Kidney capillary endothelial cell (primary cell): ENCODE results near the gene HRH4.

Experiments used
- DNase-seq: peaks from one replicate; pipeline ENCODE4 v3.0.0-alpha.2; 2018; ENCODE audit warnings: low spot score

Gene HRH4

DNA sequence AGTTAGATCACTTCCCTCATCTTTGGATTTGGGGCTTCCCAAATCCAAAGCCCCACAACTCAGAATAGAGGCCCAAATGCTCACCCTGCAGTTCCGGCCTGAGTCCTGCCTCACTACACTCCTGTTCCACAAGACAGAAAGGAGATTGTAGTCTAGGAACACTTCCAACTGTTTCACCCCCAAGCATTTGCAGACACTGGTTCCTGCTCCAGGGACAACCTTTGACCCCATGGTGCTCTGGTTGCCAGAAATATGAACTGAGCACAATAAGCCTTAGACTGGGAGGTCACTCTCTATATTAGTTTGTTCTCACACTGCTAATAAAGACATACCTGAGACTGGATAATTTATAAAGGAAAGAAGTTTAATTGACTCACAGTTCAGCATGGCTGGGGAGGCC is 49.0 kb downstream of the HRH4 start:
- DNase-seq: no peak

DNA sequence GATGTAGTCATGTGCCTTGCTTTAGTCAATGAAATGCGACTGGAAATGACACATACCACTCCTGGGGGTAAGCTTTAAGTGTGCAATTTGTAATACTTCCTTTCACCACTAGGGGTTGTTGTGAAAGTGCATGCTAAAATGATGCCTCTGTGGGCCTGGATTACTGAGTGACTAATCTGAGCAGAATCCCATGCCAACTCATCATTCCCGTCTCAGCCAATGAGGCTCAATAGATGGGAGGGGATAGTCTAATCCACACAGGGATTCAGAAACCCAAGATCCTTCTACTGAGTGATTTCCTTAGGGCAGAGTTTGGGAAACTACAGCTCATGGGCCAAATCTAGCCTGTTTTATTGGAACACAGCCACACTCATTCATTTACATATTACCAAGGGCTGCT is 54.0 kb downstream of the HRH4 start:
- peak; percentile 46 for DNase-seq

- no peak for DNase-seq
Measured at GRCh38 chr18:24515721-24516120, 55.3 kb downstream of the HRH4 start.

DNA sequence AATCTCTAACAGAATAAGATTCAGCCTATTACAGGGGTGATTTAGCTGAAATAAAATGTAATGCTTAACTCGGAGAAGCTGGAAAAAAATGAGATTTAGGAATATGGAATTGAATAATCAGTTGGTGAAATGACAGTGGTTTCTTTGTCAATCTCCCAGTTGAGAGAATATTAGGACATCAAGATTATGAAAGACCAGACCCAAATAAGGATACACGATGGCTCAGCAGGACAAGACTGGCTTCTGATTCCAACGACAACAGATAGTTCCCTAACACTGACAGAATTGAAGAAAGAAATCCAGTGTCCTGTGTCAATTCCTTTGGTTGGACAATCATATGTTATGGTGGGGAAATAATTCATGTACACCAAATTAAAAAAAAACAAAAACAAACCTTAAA is 55.8 kb downstream of the HRH4 start:
- no peak for DNase-seq

GRCh38 chr18:24517554-24517953 is 57.1 kb downstream of the HRH4 start:
- no peak for DNase-seq

DNA sequence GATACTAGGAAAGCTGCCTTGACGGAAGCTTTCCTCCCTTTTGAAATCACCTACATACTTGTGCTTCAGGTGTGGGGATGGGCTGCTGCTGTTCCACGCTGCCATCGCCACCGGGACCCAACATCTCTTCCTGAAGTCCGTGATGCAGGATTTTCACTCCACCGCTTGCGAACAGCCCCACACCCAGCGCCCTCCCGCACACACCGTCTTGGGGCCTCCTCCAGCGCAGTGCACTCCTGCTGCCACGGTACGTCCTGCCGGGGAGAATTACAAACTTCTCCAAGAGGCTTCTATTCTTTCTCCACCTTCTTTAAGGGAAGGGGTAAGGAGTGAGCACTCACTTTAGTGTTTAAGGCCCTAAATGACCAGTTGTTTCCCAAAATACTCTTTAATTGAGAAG is 58.2 kb downstream of the HRH4 start:
- DNase-seq: no peak
